Mucosa of descending colon (tissue), 3 donors: Measurements from ENCODE around the gene CRB3. TPM values are rescaled to one million over a fixed set of nuclear protein-coding genes. Genes with fewer than 3 reads are reported as not detected.

Source experiments
- ATAC-seq: fragments of 200-7000 bp; cut with Tn5 transposase; one replicate; pipeline ENCODE4 v1.9.1; 2020; ENCODE audit warnings: mild to moderate bottlenecking, moderate library complexity
- DNase-seq, 3 donors: peaks; one replicate each; pipeline ENCODE4 v3.0.0-alpha.2; 2020
- H3K36me3 ChIP-seq: fragments of 200-600 bp; one replicate; pipeline ENCODE4 v1.8.0; 2021; ENCODE audit warnings: low read depth, mild to moderate bottlenecking
- H3K4me1 ChIP-seq: fragments of 200-600 bp; one replicate; pipeline ENCODE4 v1.8.0; 2021; ENCODE audit warnings: low read depth, mild to moderate bottlenecking
- H3K4me3 ChIP-seq: fragments of 200-600 bp; one replicate; pipeline ENCODE4 v1.8.0; 2021; ENCODE audit warnings: mild to moderate bottlenecking
- H3K9me3 ChIP-seq: fragments of 200-600 bp; one replicate; pipeline ENCODE4 v1.8.0; 2021; ENCODE audit warnings: mild to moderate bottlenecking
- CTCF ChIP-seq: fragments of 200-600 bp; IDR thresholded peaks from one replicate; pipeline ENCODE4 v1.8.0; 2022; ENCODE audit warnings: antibody characterized with exemption, mild to moderate bottlenecking
- intact Hi-C, 2 donors: fragments of 100-400 bp; cut with DNase I in 1 of 2; cut with micrococcal nuclease in 1 of 2; formaldehyde crosslinking; loops; one replicate each; pipeline versions ENCODE4 v1.11.0 to v1.11.1; 2022; cut with DNase I, micrococcal nuclease
- total RNA-seq, 3 donors: library from RNA; stranded (reverse); fragmentation: NEBNext Ultra II Directional in 2 of 3; extraction: Animal tissue kit (Norgen Biotek cat#: 25700) in 2 of 3; gene quantifications; one replicate each; pipeline versions ENCODE4 v1.2.1 to v1.2.4, GENCODE V29; 2021 to 2023
- donor health status: DM: no; HTN: no; CAD: no; lungs with moderate emphysema.
- donor health status: DM: no; HTN: no; CAD: no.
- donor health status: DM: no; HTN: yes; CAD: no.

CRB3 gene
- total RNA-seq, 3 donors from 2014 or later: 49.9 to 139 (median 86.0) TPM

GRCh38 chr19:6459262-6460098 lies 4.6 kb upstream of the CRB3 start, which contains the start of gene SLC25A23:
TSS of gene SLC25A23 (minus strand) at chr19:6459792. CDS start at chr19:6459628, 164 bp downstream.
- ATAC-seq (peak; percentile 58), DNase-seq (peak; percentile 79 to 88 (median 84))
- Histone ChIP-seq H3K4me1 (peaks cover 31% of the 10 kb centered on the region), H3K9me3 (no peaks in the 10 kb centered on the region), H3K36me3 (peaks cover 3% of the 10 kb centered on the region), H3K4me3 (peak within 1 kb of the TSS; percentile 56)
- TF ChIP-seq CTCF: no peak
- intact Hi-C loops: no loop called here

- H3K4me3 ChIP-seq: peak overlapping the region; percentile 56
- no peaks in the 10 kb centered on the region for H3K36me3 ChIP-seq
- no peaks in the 10 kb centered on the region for H3K9me3 ChIP-seq
- DNase-seq: peak; percentile 98 to 99 (median 98)
- H3K4me1 ChIP-seq: peaks cover 31% of the 10 kb centered on the region
- intact Hi-C loops: no loop called here
- peak; percentile 57 for TF ChIP-seq CTCF
- peak; percentile 76 for ATAC-seq
Measured at GRCh38 chr19:6460099-6460884, 3.8 kb upstream of the CRB3 start.

GRCh38 chr19:6465006-6465405 lies 935 bp downstream of the CRB3 start:
- Histone ChIP-seq H3K4me1 (peaks cover 25% of the 10 kb centered on the region), H3K4me3 (peak overlapping the region; percentile 63), H3K9me3 (no peaks in the 10 kb centered on the region), H3K36me3 (no peaks in the 10 kb centered on the region)
- no peak for TF ChIP-seq CTCF
- intact Hi-C loops: no loop called here
- ATAC-seq: no peak
- no peak for DNase-seq

GRCh38 chr19:6465663-6466062 lies 1.6 kb downstream of the CRB3 start:
- no peak for TF ChIP-seq CTCF
- no peak overlapping the region for H3K4me3 ChIP-seq
- H3K4me1 ChIP-seq: peaks cover 25% of the 10 kb centered on the region
- intact Hi-C loops: no loop called here
- H3K36me3 ChIP-seq: no peaks in the 10 kb centered on the region
- no peak for DNase-seq
- ATAC-seq: no peak
- H3K9me3 ChIP-seq: no peaks in the 10 kb centered on the region

- intact Hi-C loops: no loop called here
- TF ChIP-seq CTCF: no peak
- H3K36me3 ChIP-seq: no peaks in the 10 kb centered on the region
- peaks cover 24% of the 10 kb centered on the region for H3K4me1 ChIP-seq
- no peaks in the 10 kb centered on the region for H3K9me3 ChIP-seq
- no peak for ATAC-seq
- DNase-seq: no peak
- H3K4me3 ChIP-seq: no peak overlapping the region
Measured at GRCh38 chr19:6466526-6467248, 2.6 kb downstream of the CRB3 start.
